Activated CD8-positive, alpha-beta memory T cell treated with anti-CD3 and anti-CD28 coated beads for 24 hours (primary cell): ENCODE measurements around the gene STK11.
A peak's percentile ranks its signal among the peaks of the same experiment; 100 is the strongest.
"Not testable (repeated sequence)": the region's sequence is repeated elsewhere in the genome, so short reads cannot be mapped to it uniquely, and the experiment has no call there.

Experiments
- DNase-seq: peaks from one replicate; pipeline ENCODE4 v3.0.0-alpha.2; 2020

Gene STK11

DNA sequence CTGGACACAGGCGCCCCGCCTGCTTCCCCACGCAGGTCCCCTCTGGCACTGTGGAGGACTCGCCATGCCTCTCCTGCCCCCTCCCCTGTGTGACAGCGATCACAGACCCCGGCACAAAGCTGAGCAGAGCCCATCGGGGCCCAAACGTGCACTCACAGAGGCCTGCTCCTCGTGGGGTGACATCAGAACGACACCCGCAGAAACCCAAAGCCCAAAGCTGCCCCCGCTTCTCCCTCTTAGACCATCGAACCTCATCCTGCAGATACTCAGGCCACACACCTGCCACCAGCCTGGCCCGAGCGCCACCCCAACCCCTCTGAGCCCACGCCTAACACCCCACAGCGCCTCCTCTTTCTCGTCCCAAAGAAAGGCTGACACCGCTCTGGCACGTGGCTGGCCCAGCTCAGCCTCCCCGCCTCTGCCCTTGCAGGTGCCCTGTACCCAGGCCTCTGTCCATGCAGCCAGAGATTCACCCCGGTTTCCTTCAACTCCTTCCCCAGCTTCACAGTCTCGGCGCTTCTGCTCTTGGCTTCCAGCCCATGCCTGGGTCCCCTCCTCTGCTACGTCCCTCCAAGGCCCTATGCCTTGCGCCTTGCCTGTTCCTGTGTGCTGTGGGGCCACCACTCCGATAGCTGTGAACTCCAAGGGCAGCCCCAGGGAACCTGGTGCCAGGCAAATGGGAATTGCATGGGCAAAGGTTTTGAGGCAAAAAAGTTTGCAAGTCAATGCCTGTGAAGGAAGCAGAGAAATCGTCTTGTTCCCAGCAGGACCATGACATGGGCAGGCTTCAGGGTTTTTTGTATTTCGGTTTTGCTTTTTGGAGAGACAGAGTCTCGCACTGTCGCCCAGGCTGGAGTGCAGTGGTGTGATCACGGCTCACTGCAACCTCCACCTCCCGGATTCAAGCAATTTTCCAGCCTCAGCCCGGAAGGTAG, 33.1 kb downstream of the STK11 start:
- DNase-seq, result peak; percentile 80

DNA sequence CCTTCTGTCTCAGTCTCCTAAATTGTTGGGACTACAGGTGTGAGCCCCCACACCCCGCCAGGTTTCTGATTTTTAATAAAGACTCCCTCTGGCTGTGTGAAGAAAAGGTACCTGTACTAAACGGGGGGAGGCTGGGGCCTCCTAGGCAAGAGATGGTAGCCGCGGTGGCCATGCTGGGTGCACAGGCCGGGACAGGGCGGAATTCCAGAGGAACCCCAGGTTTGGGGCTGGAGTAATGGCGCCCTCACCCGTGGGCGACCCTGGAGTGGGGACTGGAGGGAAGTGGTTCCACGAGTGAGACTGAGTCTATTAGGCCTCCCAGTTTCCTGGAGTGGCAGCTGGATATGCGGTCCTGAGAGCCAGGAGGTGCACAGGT, 33.8 kb downstream of the STK11 start:
- no peak for DNase-seq

DNA sequence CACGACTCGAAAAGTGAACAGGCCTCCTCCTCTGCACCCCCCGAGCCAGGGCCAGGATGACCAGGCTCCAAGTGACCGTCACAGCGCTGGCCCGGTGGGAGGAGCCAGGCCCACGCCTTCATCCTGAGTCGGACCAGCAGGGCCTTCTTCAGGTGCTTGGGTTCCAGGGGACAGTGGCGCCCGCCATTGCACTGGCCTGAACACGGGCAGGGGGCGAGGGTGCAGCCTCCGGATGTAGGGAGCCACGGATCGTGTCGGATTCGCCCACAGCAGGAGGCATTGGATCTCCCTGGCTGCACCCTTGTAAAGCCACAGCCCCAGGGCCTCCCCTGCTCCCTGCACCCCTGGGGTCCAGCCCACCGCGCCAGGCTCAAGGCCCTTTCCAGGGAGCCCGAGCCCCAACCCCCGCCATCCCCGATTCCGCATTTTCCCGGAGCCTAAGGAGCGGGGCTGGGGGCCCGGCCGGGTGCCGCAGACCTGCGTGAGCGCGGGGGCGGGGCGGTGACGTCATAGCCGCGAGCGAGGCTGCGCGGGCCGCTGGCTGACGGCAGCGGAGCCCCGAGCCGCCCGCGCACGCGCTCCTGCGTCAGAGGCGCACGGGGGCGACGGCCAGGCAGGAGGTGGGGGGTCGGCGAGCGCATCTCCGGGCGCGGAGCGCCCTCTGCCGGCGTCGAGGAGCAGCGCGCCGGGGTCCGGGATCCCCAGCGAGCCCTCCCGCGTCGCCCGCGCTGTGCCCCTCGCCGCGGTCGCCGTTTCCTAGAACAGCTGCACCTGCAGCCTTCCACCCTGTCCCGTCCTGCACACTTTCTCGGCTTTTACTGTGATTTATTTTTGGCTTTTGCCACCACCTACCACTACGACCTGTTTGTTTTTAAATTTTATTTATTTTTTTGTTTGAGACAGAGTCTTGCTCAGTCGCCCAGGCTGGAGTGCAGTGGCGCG, 34.5 kb downstream of the STK11 start:
- DNase-seq, result peak; percentile 99

DNA sequence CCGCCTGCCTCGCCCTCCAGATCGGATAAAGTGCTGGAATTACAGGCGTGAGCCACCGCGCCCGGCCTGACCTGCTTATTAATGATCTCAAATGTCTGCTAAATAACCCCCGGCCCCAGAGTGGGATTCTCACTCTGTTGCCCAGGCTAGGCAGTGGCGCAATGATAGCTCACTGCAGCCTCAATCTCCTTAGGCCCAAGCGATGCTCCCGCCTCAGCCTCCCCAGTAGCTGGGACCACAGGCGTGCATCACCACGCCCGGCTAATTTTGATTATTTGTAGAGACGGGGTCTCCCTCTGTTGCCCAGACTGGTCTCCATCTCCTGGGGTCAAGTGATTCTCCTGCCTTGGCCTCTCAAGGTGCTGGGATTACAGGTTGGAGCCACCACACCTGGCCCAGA, 35.3 kb downstream of the STK11 start:
- DNase-seq, result no peak

DNA sequence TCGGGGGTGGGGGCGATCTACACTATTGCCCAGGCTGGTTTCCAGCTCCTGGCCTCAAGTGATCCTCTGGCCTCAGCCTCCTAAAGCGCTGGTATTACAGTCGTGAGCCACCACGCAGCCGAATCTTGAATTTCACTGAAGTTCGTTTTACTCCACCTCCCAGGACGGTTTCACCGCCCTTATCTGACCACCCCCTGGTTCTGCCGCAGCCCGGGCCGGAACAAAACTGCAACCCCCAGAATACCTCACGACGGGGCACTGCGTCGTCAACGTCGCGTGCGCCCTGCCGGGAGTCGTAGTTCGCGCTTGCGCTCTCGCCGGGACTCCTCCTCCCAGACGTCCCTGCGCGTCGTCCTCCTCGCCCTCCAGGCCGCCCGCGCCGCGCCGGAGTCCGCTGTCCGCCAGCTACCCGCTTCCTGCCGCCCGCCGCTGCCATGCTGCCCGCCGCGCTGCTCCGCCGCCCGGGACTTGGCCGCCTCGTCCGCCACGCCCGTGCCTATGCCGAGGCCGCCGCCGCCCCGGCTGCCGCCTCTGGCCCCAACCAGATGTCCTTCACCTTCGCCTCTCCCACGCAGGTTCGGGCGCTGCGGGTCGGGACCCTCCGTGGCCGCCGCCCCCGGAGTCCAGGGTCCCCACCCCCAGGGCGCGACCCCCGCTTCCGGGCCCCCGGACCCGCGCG, 36.0 kb downstream of the STK11 start, which contains the start of gene ATP5F1D:
TSS of gene ATP5F1D (plus strand) at position 335 of the 679 bp plus-strand sequence. CDS start at position 435, 100 bp downstream.
- peak; percentile 97 for DNase-seq

DNA sequence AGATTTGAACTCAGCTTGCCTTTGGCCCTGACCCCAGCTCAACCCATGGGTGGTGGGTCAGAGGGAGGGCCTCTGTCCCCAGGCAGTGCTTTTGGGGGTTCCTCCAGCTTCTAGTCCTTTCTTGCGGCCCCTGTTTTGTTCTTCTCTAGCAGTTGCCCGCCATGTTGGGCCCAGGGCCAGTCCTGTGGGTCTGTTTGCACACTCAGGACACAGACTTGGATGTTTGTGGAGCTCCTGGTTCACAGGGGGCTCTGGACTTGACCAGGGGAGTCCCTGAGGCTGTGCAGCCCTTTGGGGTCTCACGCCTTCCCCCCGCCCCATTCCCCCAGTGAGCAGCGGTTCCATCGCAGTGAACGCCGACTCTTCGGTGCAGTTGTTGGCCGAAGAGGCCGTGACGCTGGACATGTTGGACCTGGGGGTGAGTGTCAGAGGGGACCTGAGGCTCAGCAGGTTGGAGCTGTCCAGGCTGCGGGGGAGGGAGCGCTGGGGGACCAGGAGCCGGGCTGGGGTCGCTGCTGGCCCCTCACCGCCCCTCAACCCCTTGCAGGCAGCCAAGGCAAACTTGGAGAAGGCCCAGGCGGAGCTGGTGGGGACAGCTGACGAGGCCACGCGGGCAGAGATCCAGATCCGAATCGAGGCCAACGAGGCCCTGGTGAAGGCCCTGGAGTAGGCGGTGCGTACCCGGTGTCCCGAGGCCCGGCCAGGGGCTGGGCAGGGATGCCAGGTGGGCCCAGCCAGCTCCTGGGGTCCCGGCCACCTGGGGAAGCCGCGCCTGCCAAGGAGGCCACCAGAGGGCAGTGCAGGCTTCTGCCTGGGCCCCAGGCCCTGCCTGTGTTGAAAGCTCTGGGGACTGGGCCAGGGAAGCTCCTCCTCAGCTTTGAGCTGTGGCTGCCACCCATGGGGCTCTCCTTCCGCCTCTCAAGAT, 38.5 kb downstream of the STK11 start:
- DNase-seq, result peak; percentile 97

DNA sequence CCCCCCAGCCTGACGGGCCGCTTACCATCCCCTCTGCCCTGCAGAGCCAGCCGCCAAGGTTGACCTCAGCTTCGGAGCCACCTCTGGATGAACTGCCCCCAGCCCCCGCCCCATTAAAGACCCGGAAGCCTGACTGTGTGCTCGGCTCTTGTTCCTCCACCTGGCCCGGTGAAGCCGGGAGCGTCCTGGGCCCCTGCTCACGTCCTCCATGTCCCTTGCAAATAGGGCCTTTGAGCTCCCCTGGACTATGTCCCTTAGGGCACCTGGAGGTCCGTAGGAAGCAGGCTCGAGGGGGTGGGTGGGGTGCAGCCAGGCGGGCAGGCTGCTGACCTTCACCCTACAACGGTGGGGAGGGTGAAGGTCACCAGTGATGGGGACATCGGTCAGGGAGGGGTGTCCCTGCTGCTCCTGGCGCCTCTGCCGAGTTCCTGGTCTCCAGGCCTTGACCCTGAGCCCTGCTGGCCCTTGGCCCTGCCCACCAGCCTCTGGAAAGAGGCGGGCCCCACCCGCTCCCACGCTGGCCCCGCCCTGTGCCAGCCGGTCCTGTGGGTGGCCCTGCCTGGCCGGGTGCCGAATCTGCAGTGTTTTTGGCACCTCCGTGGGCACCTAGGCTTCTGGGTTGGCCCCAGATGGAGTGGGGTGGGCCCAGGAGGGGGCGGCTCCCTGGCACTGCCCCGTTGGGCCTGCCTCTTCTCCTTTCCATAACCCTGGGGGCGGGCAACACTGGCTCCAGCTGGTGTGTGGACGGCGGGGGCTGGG, 39.3 kb downstream of the STK11 start:
- DNase-seq, result peak; percentile 69

DNA sequence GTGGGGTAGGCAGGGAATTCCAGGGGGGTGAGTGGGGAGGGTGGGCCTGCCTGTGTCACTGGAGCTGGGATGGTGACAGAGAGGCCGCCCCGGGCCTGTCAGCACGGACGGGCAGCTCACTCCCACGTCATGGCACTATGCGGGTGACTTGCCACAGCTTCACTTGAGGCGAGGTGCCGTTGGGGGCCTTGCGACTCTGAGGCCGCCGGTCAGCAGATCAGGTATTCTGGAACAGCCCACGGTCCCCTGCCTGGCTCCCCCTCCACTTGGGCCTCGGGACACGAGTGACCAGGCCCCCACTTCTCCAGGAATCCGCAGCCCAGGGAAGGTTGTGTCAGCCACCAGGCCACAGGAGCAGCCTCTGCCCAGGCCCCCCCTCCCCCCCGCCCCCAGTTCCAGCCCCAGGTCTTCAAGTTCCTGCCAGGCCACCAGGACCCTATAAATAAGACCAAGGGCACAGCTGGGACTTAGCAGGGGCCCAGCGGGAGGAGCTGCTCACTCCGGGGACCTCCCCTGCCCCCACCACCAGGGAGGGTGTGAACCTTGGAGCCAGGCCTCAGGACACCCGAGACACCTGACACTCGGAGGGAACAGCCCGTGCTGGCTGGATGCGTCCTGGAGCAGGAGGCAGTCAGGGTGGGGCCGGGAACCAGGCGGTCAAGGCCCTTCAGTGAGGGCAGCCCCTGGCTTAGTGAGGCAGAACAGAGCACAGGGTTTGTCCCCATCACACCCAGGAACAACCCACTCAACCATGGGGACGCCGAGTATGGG, 40.1 kb downstream of the STK11 start:
- peak; percentile 69 for DNase-seq

DNA sequence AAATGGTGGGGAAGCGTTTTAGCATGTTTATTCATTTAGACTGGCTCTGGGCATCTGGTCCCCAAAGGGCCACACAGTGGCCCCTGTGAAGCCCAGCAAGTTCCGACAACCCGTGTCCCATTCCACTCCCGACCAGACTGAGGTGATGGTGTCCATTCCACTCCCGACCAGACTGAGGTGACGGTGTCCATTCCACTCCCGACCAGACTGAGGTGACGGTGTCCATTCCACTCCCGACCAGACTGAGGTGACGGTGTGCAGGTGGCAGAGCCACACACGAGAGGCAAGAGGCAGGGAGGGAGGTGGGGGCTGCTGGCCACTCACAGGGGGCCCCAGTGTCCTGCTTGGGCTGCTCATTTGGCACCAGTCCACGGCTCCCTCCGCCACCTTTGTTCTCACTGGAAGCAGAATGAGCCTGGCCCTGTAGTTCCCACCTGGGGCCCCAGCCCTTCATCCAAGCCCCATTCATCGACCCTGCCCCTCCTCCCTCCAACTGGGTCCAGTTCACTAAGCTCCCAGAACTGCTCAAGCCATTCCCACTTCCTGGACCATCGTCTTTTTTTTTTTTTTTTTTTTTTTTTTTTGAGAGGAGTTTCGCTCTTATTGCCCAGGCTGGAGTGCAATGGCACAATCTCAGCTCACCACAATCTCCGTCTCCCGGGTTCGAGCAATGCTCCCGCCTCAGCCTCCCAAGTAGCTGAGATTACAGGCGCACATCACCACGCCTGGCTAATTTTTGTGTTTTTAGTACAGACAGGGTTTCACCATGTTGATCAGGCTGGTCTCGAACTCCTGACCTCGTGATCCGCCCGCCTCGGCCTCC, 40.9 kb downstream of the STK11 start:
- DNase-seq, result not testable (repeated sequence)

DNA sequence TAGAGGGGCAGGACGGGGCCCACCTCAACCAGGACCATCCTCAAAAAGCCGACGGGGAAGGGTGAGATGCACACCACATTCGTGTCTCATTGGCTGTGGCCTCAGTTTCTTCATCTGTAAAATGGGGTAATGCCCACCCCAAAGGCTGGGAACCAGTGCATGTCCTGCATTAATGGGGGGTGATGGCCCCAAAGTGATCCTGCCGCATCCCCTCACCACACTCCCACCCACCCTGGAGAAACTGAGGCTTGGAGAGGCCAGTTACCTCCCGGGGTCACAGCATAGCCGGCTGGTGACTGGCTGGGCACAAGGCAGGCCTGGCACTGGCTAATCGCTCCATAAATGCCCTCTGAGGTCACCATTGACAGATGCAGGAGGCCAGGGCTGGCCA, 42.2 kb downstream of the STK11 start:
- DNase-seq, result no peak

DNA sequence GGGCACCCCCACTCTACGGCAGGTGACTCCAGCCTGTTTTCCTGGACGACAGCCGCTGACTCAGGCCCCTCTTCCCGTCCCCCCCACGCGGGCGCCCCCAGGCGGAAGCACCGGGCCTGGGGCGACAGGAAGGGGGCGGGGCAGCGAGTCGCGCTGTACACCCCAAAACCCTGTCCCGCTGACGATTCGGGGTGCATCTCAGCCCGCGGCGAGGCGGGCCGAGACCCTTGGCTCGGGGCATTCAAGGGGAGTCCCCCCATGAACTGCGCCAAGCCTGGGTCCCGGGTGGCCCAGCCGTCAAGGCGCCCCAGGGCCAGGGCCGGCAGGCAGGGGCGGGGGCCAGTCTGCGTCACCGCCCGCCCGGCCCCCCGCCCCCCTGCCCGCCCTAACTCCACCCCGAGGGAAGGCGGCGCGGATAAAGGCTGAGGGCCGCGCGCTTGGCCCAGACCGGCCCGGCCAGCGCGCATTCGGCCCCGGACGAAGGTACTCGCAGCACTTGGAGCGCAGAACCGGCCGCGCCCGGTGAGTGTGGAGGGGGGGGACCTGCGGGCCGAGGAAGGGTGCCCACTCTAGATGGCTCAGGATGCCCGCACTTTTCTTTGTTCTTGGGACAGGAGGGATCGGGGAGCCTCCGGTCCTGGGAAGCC, 42.7 kb downstream of the STK11 start, which contains the start of gene MIDN:
TSS of gene MIDN (plus strand) at position 445 of the 647 bp plus-strand sequence. CDS start 1,714 bp downstream, outside the sequence.
- peak; percentile 87 for DNase-seq

DNA sequence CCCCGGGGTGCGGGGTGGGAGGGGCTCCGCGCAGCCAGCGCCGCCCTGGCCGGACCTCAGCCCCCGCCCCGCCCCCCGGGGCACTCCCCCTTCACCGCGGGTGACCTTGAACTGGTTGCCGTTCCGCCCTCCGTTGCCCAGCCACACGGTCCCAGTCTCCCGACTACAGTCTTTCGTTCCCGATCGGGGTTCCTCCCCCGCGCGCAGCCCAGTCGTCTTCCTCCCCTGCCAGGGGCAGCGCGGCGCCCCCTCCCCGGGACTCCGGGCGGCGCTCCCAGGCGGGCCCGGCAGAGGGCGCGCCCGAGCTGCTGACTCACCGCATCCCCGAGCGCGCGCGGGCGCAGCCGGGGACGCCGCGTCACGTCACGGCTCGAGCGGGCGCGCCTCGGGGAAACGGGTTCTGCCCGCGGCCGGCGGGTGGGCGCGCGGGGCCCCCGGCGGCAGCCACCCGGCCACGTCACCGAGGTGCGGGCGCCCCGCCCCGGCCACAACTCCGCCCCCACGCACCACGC, 43.3 kb downstream of the STK11 start:
- peak; percentile 94 for DNase-seq

DNA sequence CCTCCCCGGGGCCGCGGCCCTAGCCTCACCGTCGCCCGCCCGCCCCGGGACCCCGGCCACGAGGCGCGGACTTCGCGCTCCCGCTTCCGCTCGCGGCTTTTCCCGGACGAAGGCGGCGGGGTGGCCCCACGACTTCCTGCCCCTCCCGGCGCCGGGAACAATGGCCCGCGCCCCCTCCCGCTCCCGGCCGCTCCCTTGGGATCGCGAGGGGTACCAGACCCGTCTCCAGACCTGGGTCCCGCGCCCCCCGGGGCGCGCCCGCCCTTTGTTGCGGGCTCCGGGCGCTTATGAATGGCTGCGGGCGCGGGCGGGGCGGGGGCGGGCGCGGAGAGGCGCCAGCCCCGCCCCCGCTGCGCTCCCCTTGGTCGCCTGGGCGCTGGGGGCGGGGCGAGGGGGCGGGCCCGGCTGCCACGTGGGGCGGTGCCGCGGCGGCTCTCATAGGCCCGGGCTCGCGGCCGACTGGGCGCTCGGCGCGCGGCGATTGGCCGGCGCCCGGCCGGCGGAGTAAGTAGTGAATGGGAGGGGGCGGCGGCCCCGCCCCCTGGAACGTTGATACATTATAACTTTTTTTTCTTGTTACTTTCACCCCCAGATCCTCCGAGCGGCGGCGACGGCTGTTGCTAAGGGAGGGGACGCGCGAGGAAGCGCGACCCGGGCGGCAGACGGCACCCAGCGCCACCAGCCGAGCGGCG, 43.9 kb downstream of the STK11 start:
- peak; percentile 95 for DNase-seq

DNA sequence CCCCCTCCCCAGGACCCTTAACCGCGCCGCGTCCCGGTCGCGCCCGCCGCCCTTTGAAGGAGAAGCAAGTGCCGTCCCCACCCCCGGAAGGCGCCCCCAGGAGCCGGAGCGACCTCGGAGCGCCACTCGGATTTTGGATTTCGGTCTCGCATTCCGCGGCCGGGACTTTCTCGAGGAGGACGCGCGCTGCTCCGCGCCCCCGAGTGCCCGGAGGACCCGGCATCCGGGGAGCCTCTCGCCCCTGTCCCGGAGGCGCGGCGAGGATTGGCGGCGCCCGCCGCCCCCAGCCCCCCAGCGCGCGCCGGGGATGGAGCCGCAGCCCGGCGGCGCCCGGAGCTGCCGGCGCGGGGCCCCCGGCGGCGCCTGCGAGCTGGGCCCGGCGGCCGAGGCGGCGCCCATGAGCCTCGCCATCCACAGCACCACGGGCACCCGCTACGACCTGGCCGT, 44.4 kb downstream of the STK11 start:
- no peak for DNase-seq

DNA sequence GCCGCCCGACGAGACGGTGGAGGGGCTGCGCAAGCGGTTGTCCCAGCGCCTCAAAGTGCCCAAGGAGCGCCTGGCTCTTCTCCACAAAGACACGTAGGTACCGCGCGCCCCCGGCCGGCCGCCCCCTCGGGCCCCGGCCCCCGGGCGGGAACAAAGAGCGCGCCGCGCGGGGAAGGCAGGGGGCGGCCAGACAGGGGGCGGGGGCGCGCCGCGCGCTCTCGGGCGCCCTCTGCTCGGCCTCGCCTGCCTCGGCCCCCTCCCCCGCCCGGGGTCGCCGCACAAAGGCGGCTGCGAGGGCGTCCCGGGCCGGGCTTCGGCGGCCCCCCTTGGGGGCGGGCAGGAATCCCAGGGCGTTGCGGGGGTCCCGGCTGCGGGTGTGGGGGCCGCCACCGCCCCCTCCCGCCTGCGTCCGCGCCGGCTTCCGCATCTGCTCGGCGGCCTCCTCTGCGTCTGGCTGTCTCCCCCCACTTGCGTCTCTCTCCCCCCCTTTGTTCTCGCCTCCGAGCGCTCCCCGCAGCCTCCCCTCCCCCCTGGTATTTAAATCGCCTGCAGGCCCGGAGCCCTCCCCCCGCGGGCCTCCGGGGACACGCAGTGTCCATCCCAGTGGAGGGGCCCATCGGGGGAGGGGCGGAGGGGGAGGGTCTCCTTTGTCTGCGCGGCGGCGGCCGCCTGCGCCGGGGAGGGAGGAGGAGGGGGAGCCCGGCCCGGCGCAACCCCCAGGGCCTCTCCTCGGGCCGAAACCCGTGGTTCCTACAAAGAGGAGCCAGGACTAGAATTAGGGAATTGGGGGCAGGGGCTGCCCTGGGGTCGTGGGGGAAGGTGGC, 45.1 kb downstream of the STK11 start:
- peak; percentile 74 for DNase-seq
